ENCODE results near the gene PKHD1.

- TF ChIP-seq SRSF1 (optimal IDR thresholded peaks at IDR 0.05; ENCODE audit: low read depth, low read length), result no peak
- TF ChIP-seq PATZ1 (CRISPR knock-in tag; IDR thresholded peaks at IDR 0.05), result no peak
Observed at GRCh38 chr6:51598171-51598570, 489.2 kb downstream of the PKHD1 start.

Data from HepG2 (cell line).